Neuron (in vitro differentiated cells): ENCODE measurements around the gene PRRC1.
A peak's percentile ranks its signal among the peaks of the same experiment; 100 is the strongest.
"Not testable (repeated sequence)": the region's sequence is repeated elsewhere in the genome, so short reads cannot be mapped to it uniquely, and the experiment has no call there.

Source experiments
- H2AFZ ChIP-seq: one replicate; pipeline ENCODE4 v1.6.1; 2013; ENCODE audit warnings: low read depth, mild to moderate bottlenecking, inconsistent platforms, low read length, moderate library complexity
- H3K27me3 ChIP-seq: one replicate; pipeline ENCODE4 v1.6.1; 2013; ENCODE audit warnings: low read length; ENCODE audit not compliant: insufficient read depth
- H3K36me3 ChIP-seq: one replicate; pipeline ENCODE4 v1.6.1; 2013; ENCODE audit warnings: low read length; ENCODE audit not compliant: insufficient read depth
- H3K4me1 ChIP-seq: one replicate; pipeline ENCODE4 v1.6.1; 2013; ENCODE audit warnings: low read length; ENCODE audit not compliant: insufficient read depth
- H3K4me3 ChIP-seq: 2 replicates; pipeline ENCODE4 v1.5.1; 2013; ENCODE audit warnings: mild to moderate bottlenecking, low read length, moderate library complexity
- H3K9me3 ChIP-seq: one replicate; pipeline ENCODE4 v1.6.1; 2013; ENCODE audit warnings: low read length

PRRC1 gene

GRCh38 chr5:127517110-127517479 lies 345 bp upstream of the PRRC1 start:
- Histone ChIP-seq H3K4me3 (peak overlapping the region; percentile 77), H3K27me3 (no peaks in the 10 kb centered on the region), H3K36me3 (peaks cover 20% of the 10 kb centered on the region), H3K9me3 (peaks cover 12% of the 10 kb centered on the region), H3K4me1 (peaks cover 18% of the 10 kb centered on the region), H2AFZ (peak overlapping the region; percentile 70)

GRCh38 chr5:127518319-127518621 lies 830 bp downstream of the PRRC1 start:
- peak overlapping the region; percentile 77 for H3K4me3 ChIP-seq
- H3K9me3 ChIP-seq, result peaks cover 12% of the 10 kb centered on the region
- H3K36me3 ChIP-seq, result peaks cover 30% of the 10 kb centered on the region
- H2AFZ ChIP-seq, result peak overlapping the region; percentile 70
- H3K27me3 ChIP-seq, result no peaks in the 10 kb centered on the region
- peaks cover 18% of the 10 kb centered on the region for H3K4me1 ChIP-seq

- H3K4me1 ChIP-seq, result peaks cover 18% of the 10 kb centered on the region
- H2AFZ ChIP-seq, result no peak overlapping the region
- H3K27me3 ChIP-seq, result no peaks in the 10 kb centered on the region
- peak overlapping the region; percentile 77 for H3K4me3 ChIP-seq
- H3K36me3 ChIP-seq, result peaks cover 43% of the 10 kb centered on the region
- H3K9me3 ChIP-seq, result peaks cover 14% of the 10 kb centered on the region
These were observed 2.1 kb downstream of the PRRC1 start for GRCh38 chr5:127519527-127519926.

GRCh38 chr5:127521138-127521770 lies 3.8 kb downstream of the PRRC1 start:
- H3K27me3 ChIP-seq, result no peaks in the 10 kb centered on the region
- H3K4me3 ChIP-seq, result no peak overlapping the region
- H3K4me1 ChIP-seq, result peaks cover 18% of the 10 kb centered on the region
- no peak overlapping the region for H2AFZ ChIP-seq
- H3K9me3 ChIP-seq, result peaks cover 17% of the 10 kb centered on the region
- H3K36me3 ChIP-seq, result peaks cover 60% of the 10 kb centered on the region

- Histone ChIP-seq H3K36me3 (peaks cover 81% of the 10 kb centered on the region), H3K27me3 (no peaks in the 10 kb centered on the region), H2AFZ (no peak overlapping the region), H3K9me3 (peaks cover 17% of the 10 kb centered on the region), H3K4me3 (no peak overlapping the region), H3K4me1 (no peaks in the 10 kb centered on the region)
These were observed 7.7 kb downstream of the PRRC1 start for GRCh38 chr5:127525181-127525580.

GRCh38 chr5:127529904-127530682 lies 12.7 kb downstream of the PRRC1 start:
- Histone ChIP-seq H2AFZ (no peak overlapping the region), H3K27me3 (no peaks in the 10 kb centered on the region), H3K9me3 (no peaks in the 10 kb centered on the region), H3K4me1 (no peaks in the 10 kb centered on the region), H3K4me3 (no peak overlapping the region), H3K36me3 (peaks cover 85% of the 10 kb centered on the region)

GRCh38 chr5:127536687-127537086 lies 19.2 kb downstream of the PRRC1 start:
- Histone ChIP-seq H2AFZ (no peak overlapping the region), H3K4me3 (no peak overlapping the region), H3K36me3 (peaks cover 77% of the 10 kb centered on the region), H3K27me3 (no peaks in the 10 kb centered on the region), H3K9me3 (peaks cover 9% of the 10 kb centered on the region), H3K4me1 (no peaks in the 10 kb centered on the region)

- H3K27me3 ChIP-seq, H2AFZ ChIP-seq, H3K4me3 ChIP-seq, H3K9me3 ChIP-seq, H3K4me1 ChIP-seq: not testable (repeated sequence)
- H3K36me3 ChIP-seq, result peaks cover 44% of the 10 kb centered on the region
These were observed 23.1 kb downstream of the PRRC1 start for GRCh38 chr5:127540553-127540952.

GRCh38 chr5:127545249-127545648 lies 27.8 kb downstream of the PRRC1 start:
- H3K27me3 ChIP-seq, H3K4me3 ChIP-seq, H2AFZ ChIP-seq, H3K4me1 ChIP-seq, H3K9me3 ChIP-seq: not testable (repeated sequence)
- peaks cover 39% of the 10 kb centered on the region for H3K36me3 ChIP-seq

- Histone ChIP-seq H3K36me3 (peaks cover 68% of the 10 kb centered on the region), H3K4me3 (no peak overlapping the region), H3K27me3 (no peaks in the 10 kb centered on the region), H3K4me1 (no peaks in the 10 kb centered on the region), H3K9me3 (no peaks in the 10 kb centered on the region), H2AFZ (no peak overlapping the region)
These were observed 32.1 kb downstream of the PRRC1 start for GRCh38 chr5:127549551-127549950.

GRCh38 chr5:127550652-127551409 lies 33.4 kb downstream of the PRRC1 start:
- Histone ChIP-seq H3K36me3 (peaks cover 67% of the 10 kb centered on the region), H3K4me3 (no peak overlapping the region), H3K27me3 (no peaks in the 10 kb centered on the region), H3K4me1 (no peaks in the 10 kb centered on the region), H3K9me3 (no peaks in the 10 kb centered on the region), H2AFZ (no peak overlapping the region)

- no peaks in the 10 kb centered on the region for H3K27me3 ChIP-seq
- peaks cover 62% of the 10 kb centered on the region for H3K36me3 ChIP-seq
- no peak overlapping the region for H2AFZ ChIP-seq
- H3K4me3 ChIP-seq, result no peak overlapping the region
- no peaks in the 10 kb centered on the region for H3K9me3 ChIP-seq
- H3K4me1 ChIP-seq, result no peaks in the 10 kb centered on the region
These were observed 34.1 kb downstream of the PRRC1 start for GRCh38 chr5:127551410-127552041.

- H3K4me3 ChIP-seq, result no peak overlapping the region
- peaks cover 31% of the 10 kb centered on the region for H3K36me3 ChIP-seq
- no peak overlapping the region for H2AFZ ChIP-seq
- H3K4me1 ChIP-seq, result no peaks in the 10 kb centered on the region
- H3K9me3 ChIP-seq, result no peaks in the 10 kb centered on the region
- no peaks in the 10 kb centered on the region for H3K27me3 ChIP-seq
These were observed 38.4 kb downstream of the PRRC1 start for GRCh38 chr5:127555826-127556225.
